ENCODE measurements around the gene SMO.

The SMO gene

DNA sequence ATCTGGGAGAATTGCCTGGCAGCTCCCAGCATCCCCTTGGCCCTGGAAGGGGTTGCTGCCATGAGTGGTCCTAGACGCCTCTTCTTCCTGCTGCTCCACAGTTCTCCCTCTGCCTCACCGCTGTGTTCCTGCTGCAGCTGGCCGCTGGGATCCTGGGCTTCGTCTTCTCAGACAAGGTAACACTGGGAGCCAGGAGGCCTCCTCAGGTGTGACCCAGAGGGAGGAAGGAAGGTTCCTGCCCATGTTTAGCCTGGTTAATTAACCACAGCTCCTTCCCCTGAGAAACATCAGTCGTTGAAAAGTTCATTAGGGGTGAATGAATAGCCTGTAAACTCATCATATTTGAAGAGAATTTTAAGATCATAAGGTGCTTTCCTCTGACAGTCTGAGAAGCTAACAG lies 25.7 kb upstream of the SMO start:
- H3K4me3 ChIP-seq (ENCODE audit: low read depth, low read length) = no peak overlapping the region
- TF ChIP-seq, protein P1, sequence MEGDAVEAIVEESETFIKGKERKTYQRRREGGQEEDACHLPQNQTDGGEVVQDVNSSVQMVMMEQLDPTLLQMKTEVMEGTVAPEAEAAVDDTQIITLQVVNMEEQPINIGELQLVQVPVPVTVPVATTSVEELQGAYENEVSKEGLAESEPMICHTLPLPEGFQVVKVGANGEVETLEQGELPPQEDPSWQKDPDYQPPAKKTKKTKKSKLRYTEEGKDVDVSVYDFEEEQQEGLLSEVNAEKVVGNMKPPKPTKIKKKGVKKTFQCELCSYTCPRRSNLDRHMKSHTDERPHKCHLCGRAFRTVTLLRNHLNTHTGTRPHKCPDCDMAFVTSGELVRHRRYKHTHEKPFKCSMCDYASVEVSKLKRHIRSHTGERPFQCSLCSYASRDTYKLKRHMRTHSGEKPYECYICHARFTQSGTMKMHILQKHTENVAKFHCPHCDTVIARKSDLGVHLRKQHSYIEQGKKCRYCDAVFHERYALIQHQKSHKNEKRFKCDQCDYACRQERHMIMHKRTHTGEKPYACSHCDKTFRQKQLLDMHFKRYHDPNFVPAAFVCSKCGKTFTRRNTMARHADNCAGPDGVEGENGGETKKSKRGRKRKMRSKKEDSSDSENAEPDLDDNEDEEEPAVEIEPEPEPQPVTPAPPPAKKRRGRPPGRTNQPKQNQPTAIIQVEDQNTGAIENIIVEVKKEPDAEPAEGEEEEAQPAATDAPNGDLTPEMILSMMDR (IDR thresholded peaks at IDR 0.05; ENCODE audit: borderline replicate concordance, insufficient read depth, low read depth, low read length) = no peak

DNA sequence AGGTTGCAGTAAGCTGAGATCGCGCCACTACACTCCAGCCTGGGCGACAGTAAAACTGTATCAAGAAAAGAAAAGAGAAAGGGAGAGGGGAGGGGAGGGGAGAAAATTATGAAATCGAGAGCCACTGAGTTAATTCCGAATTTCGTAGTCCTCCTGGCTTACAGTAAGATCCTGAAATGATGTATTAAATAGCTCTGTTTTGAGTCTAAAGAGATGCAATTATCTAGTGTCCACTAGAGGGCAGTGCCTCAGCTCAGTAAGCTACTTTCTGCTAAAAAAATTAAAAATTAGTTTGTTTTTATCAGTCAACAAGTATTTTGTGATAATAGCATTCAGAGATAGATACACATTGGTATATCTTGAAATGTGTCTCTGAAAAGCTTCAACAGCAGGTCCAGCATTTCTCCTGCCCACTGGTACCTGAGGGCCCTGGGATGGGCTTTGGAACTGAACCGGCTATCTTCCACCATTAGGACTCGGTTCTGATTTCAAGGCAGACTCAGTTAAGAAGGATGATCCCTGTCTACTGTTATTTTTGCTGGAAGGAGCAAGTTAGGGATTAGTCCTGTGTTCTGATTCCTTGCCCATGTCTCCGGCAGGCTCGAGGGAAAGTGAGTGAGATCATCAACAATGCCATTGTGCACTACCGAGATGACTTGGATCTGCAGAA lies 24.4 kb upstream of the SMO start:
- TF ChIP-seq, protein P1 (IDR thresholded peaks at IDR 0.05; ENCODE audit: borderline replicate concordance, insufficient read depth, low read depth, low read length) = peak; percentile 43; the same call in 1 of the 2 replicates

DNA sequence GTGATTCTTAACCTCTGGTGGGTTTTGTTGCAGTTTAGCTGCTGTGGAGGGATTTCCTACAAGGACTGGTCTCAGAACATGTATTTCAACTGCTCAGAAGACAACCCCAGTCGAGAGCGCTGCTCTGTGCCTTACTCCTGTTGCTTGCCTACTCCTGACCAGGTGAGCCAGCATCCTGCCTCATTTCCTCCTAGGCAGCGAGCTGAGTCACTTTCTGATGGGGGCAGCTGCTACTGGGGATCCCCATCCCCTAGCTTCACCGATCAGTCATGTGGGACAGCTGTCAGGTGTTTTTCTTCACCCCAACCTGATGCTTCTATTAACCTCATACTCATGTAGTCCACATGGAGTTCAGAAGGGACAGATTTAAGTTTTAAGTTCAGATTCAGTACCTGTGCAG lies 21.7 kb upstream of the SMO start:
- TF ChIP-seq, protein P1 (IDR thresholded peaks at IDR 0.05; ENCODE audit: borderline replicate concordance, insufficient read depth, low read depth, low read length) = no peak
- no peak overlapping the region for H3K4me3 ChIP-seq (ENCODE audit: low read depth, low read length)

More for the DNA sequence above, 24.4 kb upstream of the SMO start:
- H3K4me3 ChIP-seq (ENCODE audit: low read depth, low read length) = no peak overlapping the region

DNA sequence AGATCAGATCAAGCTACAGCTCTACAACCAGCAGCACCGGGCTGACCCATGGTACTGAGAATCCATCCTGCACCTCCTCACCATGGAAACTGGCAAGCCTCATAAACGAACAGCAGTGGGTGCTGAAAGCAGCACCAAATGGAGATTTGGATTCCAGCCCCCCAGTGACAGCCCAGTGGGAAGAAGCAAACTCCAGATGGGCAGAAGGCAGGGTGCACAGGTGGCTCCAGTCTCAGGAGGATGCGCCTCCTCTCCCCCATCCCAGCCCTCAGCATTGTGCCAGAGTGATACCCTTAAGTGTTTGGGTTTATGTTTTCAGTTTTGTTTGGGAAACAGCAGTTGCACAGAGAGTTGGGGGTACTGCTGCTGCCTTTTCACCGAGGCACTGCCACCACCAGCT lies 20.6 kb upstream of the SMO start:
- H3K4me3 ChIP-seq (ENCODE audit: low read depth, low read length) = no peak overlapping the region
- TF ChIP-seq, protein P1 (IDR thresholded peaks at IDR 0.05; ENCODE audit: borderline replicate concordance, insufficient read depth, low read depth, low read length) = no peak

DNA sequence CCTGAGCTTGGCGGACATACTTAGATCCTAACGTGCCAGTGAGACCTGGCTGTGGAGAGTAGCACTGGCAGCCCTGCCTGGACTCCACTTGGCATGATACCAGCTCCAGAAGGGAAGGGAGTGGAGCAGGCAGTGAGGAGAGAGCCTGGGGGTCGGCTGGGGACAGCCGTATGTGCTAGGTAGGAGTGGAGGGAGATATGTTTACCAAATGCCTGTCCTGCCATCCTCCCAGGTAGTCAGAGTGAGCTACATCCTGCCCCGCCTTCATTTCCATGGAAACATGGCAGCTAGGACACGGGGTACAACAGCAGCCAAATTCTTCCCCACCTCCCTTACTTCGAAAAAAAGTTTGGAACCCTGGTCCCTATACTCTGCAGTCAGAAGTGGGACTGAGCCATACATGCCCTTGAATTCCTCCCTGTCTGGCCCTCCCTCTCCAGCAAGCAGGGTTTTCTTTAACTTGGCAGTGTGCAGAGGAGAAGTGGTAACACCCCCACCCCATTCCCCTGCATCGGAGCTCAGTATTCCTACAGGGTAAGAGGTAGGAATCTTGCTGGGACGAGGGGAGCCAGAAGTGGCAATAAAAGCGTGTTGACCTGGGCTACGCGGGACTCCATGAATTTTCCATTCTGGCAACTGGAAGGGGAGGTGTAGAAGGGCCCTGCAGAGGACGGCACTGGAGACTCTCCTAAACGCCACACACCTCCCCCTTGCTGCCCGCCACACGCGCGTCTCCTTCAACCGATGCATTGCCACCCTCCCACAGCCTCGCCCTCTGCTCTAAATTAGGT lies 20.0 kb upstream of the SMO start:
- TF ChIP-seq, protein P1 (IDR thresholded peaks at IDR 0.05; ENCODE audit: borderline replicate concordance, insufficient read depth, low read depth, low read length) = no peak
- no peak overlapping the region for H3K4me3 ChIP-seq (ENCODE audit: low read depth, low read length)

DNA sequence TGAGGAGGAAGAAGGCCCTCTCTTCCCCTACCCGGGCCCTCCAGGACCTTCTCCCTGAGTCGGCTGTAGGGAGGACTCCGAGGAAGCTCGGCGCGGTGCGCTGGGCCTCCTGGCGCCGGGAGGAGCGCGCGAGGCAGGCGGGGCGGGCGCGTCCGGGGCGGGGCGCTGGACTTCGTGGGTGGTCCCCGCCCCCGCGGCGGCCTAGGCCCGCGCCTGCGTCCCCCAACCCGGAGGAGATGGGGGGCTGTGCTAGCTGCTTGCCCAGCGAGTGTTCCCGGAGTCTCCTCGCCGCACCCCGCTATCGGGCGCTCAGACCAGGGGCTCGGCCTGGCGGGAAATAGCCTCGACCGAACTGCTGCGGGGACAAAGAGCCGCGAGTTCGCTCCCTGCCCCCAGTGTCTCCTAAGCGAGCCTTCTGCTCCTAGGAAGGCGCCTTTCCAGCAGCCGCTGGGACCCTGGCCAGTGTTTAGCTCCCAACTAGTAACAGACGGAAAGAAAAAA lies 19.2 kb upstream of the SMO start:
- TF ChIP-seq, protein P1 (IDR thresholded peaks at IDR 0.05; ENCODE audit: borderline replicate concordance, insufficient read depth, low read depth, low read length) = no peak
- H3K4me3 ChIP-seq (ENCODE audit: low read depth, low read length) = peak overlapping the region; percentile 45
